HK-2 (cell line): ENCODE measurements around the gene SLC7A5.
"Not testable (repeated sequence)": the region's sequence is repeated elsewhere in the genome, so short reads cannot be mapped to it uniquely, and the experiment has no call there.

Source experiments
- DNase-seq: peaks from one replicate; pipeline ENCODE4 v3.0.0-alpha.2; 2018; ENCODE audit not compliant: unreplicated experiment

Gene SLC7A5

GRCh38 chr16:87861300-87862099 lies 7.8 kb downstream of the SLC7A5 start:
- DNase-seq = not testable (repeated sequence)

- DNase-seq = peak; percentile 84
Measured at GRCh38 chr16:87860553-87861299, 8.6 kb downstream of the SLC7A5 start.

DNA sequence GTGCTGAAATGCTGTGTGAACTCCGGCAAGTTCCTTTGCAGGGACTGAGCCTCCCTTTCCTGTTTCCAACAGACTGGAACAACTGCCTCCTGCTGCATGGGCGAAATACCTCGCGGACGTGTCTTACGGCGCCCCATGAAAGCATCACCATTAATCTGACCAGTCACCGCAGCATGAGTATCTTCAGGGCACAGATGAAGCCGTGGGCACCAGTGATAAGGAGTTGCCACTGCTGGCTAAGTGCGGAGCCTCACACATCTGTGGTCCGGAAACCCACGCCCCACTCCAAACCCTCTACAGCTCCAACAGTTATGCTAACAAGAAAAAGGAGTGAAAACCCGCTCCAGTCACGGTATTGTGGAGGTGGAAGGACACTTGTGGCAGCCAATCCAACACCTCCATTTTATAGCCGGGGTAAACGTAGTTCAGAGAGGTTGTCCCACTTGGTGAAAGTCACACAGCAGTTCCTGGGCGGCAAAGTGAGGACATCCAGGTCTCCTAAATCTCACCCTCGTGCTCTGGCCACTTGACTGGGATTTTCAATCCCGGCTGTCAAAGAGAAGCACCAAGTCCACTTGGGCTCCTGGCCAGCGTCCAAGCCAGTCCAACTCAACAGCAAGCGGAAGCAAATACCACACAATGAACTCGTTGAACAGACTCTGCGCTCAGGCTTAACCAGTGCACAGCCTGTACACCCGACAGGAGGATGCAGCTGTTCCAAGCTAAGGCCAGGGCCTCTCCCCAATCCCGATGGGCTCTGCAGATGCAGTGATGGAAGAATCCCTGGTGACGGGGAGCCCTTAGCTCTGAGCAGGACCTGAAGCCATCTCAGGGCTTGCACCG lies 10.9 kb downstream of the SLC7A5 start:
- DNase-seq = not testable (repeated sequence)

- DNase-seq = no peak
Measured at GRCh38 chr16:87856791-87857228, 12.5 kb downstream of the SLC7A5 start.

DNA sequence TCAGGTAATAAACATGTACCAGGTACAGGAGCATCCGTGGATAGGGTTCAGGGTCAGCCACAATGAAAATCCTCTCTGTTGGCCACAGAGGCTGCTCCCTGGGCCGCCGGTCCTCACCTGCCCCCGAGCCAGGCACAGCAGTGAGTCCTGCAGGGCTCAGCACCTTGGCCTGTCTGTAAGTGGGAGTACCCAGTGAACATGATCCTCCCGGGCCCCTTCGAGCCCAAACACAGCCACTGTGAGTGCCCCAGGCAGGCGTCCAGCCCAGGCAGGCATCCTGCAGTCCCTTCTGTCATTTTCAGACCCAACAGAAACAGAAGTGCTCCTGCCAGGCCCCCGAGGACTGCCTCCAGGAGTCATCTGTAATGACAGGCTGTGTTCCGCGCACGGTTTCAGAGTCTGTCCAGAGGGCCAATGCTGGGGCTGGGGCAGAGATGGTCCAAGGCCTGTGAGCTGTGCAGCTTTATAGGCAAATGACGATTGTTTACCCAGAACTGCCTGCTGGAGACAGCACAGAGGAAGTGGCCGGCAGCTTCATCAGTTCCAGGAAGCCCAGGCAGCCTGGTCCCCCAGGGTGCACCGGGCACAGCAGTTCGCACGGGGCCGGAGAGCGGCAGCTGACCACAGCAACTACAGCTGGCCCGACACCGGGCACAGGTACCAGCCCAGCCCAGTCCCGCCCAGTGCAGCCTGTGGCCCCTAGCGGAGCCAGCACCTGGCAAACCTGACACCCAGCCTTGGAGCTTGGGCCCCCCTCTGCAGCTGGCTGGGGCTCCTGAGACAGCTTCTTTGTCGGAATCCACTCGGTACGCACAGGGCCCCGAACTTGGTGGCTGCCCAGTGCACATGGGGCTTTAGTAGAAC lies 13.2 kb downstream of the SLC7A5 start:
- no peak for DNase-seq

GRCh38 chr16:87854907-87855683 lies 14.2 kb downstream of the SLC7A5 start:
- no peak for DNase-seq

DNA sequence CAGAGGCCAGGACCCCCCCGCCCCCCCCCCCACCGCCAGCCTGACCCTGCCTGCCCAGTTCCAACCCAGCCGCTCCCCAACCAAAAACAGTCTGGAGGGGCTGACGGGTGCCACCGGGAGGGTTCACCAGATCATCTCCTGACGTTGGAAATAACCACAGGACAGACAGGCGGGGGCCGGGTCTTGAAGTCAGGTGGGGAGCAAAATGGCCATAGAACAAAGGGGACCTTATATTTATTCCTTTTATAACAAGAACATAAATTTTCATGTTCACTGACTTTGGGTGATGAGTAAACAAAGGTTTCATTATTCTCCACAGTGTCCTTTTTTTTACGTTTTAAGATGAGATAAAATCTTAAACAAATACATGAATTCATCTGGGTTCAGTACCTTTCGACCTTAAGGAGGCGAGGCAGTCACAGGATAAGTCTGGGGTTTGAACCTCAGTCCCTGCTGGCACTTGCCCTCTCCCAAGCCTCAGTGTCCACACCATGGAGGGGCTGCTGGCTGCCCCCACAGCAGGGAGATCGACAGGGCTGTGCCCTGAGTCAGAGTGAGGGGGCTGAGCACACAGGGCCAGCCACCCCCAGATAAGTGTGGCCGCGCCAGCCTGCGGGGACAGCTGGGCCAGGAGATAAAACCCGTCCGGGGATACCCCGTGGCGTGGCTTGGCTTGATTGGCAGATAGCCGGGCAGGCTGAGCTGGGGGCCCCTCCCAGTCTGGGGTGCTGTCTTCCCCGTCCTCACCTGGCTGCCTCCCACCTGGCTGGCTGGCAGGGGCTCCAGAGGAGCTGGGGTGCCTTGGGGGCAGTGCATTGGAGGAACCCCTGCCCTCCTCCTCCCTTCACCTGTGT lies 15.0 kb downstream of the SLC7A5 start:
- no peak for DNase-seq

- peak; percentile 84 for DNase-seq
Measured at GRCh38 chr16:87853411-87854052, 15.8 kb downstream of the SLC7A5 start.

DNA sequence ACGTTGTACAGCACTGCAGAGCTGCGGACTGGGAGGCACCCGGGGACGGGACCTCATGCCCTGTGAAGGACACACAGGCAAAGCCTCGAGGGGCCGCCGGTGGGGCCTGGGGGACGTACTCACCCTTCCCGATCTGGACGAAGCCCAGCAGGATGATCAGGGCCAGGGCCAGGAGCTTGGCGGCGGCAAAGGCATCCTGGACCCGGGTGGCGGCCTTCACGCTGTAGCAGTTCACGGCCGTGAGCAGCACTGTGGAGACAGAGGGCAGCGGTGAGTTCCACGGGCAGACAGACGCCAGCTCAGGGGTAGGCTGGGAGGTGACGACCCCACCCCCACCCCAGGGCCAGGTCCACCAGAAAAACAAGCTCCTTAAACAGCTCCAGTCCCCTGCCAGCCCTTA lies 17.7 kb downstream of the SLC7A5 start:
- no peak for DNase-seq

GRCh38 chr16:87851141-87851587 lies 18.1 kb downstream of the SLC7A5 start:
- no peak for DNase-seq

DNA sequence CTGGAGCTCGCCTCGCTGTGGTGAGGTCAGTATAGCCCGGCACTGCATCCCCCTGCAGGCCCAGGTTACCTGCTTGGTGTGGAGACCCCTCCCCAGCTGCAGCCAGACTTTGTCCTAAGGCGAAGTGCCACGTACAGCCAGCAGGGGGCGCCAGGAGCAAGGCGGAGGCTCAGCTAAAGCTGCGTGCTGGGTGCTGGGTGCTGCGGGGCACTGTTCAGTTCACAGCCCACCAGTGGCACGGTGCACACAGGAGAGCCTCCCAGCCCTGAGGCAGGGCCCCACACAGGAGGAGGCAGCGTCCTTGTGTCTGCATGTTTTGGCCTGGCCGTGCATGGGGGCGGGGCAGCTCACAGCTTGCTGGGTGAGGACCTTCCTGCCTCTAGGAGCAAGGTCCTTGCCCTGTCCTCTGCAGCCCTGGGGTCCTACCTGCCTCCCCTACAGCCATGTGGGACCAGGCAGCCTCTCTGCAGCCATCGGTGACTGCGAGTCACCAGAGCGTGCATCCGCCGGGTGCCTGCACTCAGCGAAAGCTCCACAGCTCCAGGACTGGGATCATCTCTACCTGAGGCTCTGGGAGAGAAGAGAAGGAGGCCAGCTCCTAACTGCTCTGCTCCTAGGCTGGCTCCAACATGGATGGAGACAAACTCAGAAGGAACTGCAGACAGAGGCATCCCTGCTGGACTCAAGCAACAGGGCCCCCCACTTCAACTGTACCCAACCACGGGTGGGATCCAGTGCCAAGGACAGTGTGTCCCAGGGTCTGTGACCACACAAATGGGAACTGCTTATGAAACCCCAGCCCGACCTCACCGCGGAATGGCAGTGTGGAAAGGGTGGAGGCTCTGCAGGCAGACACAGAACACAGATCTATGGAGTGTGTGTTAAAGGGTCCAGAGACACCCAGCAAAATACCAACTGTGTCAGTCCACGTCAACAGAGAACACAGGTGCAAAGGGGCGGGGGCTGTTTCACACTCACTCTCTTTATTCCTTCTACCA lies 19.0 kb downstream of the SLC7A5 start:
- peak; percentile 67 for DNase-seq

DNA sequence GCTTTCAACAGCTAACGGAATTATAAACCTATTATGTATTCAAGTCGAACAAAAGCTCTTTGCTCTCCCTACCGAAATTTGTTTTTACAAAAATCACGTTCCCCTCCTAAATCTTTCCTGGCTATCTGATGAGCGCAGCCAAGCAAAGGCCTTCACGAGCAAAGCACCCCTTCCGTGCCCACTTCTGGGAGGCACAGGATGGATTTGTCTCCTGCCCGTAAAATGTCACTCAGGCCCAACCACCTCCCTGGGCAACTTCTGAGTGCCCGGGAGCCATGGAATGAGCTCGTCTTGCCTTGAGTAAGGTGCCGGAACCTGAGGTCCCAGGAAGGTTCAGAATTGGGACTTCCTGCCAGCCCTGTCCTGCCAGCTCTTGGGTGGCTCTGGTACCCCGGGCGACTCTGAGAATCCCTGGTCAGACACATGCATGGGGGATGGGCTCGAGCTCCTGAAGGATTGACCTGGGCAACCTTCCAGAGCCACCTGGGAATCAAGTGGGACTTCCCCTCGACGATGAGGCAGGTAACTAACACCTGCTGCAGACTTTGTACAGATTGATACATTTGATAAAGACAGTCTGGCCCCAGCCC lies 19.8 kb downstream of the SLC7A5 start:
- no peak for DNase-seq

DNA sequence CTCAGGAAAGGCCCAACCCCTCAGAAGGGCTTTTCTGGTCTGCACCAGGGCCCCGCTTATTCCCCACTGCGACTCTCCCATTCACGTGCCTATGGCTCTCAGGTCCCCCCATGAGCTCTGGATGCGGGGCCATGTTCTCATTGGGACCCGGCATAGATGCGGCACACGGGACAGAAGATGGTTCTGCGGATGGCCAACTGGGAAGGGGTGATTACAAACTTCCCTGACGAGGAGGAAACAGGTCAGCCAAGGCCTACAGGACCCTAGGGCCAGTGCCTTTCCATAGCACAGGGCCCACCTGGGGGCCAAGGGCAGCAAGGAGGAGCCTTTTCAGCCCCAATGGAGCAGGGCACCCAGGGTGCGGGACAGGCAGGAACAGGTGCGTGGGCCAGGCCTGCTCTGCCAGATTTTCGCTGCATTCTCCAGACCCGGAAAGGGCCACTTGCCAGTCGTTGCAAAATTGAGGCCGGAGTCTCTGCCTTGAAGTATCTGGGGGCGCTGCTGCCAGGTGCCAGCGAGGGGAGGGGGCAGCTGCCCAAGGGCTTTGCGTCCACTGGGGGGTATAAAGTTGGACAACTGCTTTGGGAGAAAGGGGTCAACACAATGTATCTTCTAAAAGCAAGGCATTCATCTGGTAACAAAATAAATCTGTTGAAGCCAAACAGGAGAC lies 20.5 kb downstream of the SLC7A5 start:
- no peak for DNase-seq

- no peak for DNase-seq
Measured at GRCh38 chr16:87847785-87848675, 21.3 kb downstream of the SLC7A5 start.

DNA sequence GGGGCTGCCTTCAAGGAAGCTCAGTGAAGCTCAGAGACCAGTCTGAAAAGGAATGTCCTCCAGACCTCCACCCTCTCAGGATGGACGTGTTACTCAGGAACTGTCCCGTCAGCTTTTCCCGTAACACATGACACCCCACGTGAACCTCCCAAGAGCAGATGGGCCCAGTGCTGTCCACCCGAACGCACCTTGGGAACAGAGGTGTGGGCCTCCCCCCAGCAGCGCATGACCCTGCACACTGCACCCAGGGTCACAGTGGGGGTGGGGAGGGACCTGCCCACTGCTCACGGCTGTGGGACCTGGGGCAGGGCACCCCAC lies 21.9 kb downstream of the SLC7A5 start:
- DNase-seq = no peak
